Iris pigment epithelial cell (primary cell): ENCODE data around the gene FGF6.
"Not testable (repeated sequence)": the region's sequence is repeated elsewhere in the genome, so short reads cannot be mapped to it uniquely, and the experiment has no call there.

ENCODE experiments used
- DNase-seq: peaks from one replicate; pipeline ENCODE4 v3.0.0-alpha.2; 2011; ENCODE audit warnings: low read depth

The FGF6 gene, protein sequence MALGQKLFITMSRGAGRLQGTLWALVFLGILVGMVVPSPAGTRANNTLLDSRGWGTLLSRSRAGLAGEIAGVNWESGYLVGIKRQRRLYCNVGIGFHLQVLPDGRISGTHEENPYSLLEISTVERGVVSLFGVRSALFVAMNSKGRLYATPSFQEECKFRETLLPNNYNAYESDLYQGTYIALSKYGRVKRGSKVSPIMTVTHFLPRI

DNA sequence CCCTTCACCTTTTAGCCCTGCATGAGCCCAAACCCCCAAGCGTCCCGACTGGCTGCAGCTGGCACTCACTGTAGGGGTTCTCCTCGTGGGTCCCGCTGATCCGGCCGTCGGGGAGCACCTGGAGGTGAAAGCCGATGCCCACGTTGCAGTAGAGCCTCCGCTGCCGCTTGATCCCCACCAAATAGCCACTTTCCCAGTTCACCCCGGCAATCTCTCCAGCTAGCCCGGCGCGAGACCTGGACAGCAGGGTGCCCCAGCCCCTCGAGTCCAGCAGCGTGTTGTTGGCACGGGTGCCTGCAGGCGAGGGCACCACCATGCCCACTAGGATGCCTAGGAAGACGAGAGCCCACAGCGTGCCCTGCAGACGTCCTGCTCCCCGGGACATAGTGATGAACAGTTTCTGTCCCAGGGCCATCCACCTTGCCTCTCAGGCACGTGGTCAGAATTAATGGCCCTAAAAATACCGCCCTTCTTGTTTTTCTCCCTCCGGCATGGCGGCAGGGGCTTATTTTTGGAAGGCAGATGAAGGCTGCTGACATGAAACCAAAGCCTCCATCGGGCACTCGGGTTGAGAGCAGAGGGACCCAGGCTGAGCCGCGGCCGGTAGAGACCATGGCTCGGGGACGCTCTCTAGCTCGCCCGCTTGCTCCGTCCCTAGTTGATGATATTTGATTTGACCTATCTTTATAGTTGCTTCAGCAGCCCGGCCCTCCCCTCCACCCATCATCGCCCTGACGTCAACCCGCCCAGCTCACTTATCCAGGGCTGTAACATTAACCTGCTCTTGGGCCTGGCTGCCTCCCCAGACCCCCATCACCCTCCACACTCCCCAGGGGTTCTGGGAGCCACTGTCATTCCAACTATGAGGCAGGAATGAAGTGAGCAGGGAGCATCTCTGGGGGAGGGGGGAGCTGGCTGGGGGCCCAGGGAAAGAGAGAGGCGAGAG, at the start of gene FGF6:
Gene FGF6 (minus strand): TSS at position 660 of the 946 bp plus-strand sequence. CDS start 245 bp downstream, at position 415.
- no peak for DNase-seq

DNA sequence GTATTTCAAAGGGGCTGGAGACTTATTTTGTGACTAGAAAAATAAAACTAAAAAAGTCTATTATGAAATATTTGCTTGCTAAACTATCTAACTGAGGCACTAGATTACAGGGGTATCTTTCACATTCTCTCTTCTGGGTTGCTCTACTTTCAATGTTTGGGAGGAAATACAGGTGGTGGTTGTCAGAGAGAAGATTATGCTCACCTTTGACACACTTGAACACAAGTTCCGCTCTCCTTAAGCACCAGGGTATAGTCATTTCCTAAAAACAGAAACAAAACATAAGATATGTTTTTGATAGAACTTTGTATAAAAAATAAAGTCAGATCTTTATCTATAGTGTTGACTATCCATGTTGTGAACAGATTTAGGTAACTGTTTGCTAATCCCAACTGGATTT, 45.4 kb upstream of the FGF6 start:
- no peak for DNase-seq

DNA sequence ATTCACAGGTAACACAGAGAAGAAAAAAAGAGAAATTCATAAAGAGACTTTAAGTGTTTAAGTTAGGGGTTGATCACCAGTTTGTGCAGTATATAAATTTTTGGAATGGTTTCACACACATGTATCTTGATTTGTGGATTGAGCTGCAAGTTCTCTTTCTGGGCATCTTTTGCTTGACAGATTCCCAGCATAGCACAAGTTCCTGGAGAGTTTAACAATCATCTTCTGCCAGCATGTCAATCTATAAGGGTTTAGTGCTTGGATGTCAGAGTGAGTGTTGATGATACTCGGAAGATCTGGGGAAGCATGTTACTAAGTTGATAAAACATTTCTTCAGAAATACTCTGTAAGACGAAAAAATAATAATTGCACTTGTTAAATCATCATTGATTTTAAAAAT, 43.9 kb upstream of the FGF6 start:
- DNase-seq = no peak

DNA sequence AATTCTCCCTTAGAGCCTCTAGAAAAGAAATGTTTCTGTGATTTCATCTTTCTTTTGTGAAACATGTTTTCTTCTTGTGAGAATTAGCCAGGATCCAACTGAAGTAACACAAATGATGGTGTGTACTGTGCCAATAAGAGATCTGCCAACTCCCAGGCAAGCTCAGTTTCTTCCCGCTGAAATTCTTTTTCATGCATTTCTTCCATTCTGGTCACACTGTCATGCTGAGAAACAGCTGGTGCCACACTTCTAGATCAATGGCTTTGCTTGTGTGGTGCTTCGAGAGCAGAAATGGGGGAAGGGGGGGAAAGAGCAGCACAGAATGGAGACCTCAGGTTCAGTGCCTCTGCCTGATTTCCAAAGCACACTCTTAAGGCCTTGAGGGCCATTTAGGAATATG, 41.4 kb upstream of the FGF6 start:
- no peak for DNase-seq

DNA sequence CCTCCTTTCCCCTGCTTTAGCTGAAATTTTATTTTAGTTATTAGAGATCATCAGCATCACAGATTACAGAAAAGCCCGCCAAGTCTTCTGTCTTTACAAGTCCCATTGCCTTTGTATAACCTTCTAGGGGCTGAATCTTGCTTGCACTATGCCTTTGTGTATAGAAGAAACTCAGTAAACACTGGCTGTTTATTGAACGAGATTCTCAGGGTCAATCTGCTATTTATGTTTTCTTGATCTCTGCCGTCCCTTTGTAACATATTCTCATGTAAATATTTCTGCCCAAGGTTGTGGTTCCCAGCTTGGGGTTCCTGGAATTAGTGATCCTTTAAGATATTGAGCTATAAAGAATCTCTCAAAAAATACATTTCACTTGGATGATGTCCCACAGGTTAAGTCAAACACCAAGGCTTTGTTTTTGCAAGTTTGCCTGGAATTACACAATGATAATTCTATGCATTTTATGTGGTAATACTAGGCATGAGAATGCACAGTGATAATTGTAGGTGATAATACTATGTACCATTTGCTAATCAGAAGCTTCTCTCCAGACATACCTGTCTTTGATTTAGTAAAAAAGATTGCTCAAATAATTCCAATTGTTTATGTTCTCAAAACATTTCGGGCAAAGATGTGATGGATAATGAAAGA, 40.6 kb upstream of the FGF6 start:
- DNase-seq = no peak

DNA sequence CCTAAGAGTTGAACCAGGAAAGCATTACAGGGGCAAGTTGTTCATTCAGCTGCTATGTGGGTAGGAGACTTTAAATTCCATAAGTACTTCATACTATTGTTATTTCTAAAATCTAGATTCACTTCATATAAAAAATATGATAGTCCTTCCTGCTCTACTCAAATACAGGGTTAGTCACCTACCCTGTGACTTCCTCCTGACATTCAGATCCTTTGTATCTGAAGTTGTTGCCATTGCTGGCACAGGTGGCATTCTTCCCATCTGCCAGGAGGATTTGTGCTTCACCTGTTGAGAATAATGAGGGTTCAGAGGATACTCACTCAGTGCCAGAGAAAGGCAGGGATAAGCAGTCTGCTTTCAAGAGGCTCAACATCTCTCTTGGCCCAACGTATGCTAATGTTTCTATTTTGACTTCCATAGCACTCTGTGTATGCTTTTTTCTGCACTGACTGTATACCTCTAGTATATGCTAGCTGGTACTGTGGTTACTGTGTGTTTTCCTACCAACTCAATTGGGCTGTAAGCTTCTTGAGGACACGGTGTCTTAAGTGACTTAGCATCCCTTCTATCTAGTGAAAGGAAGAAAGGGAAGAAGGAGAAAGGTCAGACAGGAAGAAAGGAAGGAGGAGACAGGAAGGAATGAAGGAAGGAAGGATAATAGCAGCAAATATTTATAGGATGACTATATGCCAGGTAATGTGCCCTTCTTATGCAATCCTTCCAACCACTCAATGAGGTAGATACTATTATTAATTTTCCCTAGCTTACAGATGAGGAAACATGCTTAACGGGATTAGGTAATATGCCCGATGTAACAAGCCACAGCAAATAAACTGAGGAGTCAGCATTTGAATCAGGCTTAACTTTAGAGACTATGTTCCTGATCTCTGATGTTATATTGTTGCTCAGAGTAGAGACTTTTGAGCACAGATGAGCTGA, 38.5 kb upstream of the FGF6 start:
- DNase-seq = peak; percentile 4

DNA sequence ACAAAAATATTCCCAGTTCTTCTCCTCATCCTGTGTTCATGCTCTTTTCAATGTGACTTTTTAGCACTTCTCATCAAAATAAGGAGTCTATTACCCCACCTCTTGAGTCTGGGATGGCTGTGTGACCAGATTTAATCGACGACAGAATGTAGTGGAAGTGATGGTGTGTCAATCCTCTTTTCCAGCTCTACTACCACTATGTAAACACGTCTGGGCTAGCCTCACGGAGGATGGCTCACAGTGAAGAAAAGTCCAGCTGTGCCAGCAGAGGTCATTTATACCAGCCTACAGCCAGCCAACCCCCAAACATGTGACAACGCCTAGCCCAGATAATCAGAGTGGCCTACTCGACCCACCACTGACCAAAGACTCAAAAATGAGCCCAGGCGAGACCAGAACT, 37.3 kb upstream of the FGF6 start:
- no peak for DNase-seq

DNA sequence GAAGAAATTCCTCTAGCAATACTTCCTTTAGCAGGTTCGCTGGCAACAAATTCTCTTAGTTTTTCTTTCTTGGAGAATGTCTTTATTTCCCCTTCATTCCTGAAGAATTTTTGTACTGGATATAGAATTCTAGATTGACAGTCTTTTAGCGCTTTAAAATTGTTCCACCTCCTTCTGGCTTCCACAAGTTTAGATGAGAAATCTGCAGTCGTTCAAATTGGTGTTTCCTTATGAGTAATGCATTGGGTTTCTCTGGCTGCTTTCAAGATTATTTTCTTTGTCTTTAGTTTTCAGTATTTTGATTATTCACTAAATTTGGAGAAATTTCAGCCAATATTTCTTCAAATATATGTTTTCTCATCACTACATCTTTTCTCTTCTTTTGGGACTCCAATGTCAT, 33.3 kb upstream of the FGF6 start:
- DNase-seq = no peak

DNA sequence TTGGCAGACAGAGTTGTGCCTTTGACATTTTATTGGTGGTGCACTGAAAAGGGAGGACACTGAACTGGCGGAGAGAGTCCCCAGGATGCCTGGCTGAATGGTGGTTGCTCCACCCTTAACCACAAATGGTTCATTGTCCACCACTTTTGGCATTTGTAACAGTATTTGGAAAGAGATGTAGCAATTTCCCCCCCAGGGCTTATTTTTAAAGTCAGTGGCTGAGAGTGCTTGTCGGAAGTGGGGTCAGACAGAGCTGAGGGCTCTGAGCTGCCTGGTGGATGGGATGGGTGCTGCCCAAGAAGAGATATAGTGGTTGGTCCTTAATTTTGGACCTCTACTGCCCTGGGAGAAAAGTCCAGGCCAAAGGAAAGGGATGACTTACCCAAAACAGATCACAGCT, 31.5 kb upstream of the FGF6 start:
- no peak for DNase-seq

DNA sequence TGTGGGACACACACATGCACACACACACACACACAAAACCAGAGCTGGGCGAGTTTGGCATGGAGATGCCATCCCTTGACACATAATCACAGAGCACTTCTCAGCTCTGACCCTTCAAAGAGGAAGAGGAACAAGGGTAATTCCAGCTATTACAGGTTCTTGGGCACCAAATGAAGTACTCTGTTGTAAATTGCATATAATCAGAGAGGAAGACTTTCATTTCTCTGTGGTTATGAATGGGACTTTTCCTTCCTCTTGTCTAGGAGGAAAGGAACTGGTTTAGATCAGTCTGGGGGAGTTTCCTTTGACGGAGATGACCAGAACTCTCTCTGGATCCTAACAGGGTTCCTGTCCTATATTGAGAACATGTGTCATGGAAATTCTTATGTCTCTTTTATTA, 26.4 kb upstream of the FGF6 start:
- DNase-seq = no peak

DNA sequence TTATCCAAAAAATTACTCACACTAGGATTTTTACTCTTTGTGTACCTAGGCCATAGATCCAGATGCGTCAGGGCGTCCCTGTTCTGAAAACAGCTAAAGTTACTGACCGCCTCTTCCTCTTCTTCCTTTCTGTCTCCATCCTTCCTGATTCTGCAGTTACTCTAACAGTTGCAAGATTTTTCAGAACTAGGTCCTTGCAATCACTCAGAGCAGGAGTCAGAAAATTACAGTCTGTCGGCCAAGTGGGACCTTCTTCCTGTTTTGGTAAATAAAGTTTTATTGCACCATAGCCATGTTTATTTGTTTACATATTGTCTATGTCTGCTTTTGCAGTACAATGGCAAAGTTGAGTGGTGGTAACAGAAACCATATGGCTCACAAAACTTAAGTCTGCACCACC, 25.6 kb upstream of the FGF6 start:
- no peak for DNase-seq

DNA sequence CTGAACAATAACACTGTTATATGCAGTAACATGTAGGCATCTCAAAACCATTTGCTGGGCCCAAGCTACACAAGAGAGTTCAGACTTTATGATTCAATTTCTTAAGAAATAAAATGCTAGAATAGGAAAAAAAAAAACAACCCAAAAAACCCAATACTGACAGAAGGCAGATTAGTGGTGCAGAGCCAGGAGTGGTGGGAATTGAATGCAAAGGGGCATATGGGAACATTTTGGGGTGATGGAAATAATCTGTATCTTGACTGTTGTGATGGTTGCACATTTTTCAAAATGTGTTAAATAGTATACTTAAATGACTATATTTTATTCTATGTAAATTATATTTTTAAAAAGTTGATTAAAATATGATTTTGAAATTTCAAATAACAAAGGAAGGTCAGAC, 23.4 kb upstream of the FGF6 start:
- DNase-seq = no peak

DNA sequence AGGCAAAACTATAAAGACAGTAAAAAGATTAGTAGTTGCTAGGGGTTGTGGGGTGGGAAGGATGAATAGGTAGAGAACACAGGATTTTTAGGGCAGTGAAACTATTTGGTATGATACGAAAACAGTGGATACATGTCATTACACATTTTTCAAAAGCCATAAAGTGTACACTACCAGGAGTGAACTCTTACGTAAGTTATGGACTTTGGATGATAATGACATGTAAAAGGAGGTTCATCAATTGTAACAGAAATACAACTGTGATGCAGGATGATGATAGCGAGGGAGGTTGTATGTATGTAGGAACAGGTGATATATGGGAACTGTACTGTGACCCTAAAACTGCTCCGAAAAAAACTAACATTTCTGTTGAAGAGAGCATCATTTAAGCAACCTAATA, 15.1 kb upstream of the FGF6 start:
- DNase-seq = no peak

DNA sequence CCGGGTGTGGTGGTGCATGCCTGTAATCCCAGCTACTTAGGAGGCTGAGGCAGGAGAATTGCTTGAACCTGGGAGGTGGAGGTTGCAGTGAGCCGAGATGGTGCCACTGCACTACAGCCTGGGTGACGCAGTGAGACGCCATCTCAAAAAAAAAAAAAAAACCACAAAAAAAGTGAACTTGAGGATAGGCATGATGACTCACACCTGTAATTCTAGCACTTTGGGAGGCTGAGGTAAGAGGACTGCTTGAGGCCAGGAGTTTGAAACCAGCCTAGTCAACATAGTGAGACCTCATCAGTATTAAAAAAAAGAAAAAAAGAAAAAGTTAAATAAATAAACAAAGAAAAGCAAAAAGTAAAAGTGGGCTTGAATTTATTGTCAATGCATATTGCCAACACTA, 10.2 kb upstream of the FGF6 start:
- not testable (repeated sequence) for DNase-seq

DNA sequence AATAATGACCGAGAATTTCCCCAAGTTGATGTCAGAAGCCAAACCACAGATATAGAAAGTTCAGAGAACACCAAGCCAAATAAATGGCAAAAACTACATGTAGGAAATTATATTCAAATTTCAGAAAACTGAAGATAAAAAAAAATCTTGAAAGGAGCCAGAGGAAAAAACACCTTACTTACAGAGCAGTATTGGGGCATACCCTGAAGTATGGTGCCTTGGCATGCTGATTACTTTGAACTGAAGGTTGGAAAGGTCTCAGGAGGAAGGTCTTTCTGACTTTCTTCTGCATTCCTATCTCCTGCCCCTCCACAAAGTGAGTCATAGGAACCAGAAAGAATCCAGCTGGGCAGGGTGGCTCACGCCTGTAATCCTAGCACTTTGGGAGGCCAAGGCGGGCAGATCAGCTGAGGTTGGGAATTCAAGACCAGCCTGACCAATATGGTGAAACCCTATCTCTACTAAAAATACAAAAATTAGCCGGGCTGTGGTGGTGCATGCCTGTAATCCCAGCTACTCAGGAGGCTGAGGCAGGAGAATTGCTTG, 8.8 kb upstream of the FGF6 start:
- DNase-seq = no peak

DNA sequence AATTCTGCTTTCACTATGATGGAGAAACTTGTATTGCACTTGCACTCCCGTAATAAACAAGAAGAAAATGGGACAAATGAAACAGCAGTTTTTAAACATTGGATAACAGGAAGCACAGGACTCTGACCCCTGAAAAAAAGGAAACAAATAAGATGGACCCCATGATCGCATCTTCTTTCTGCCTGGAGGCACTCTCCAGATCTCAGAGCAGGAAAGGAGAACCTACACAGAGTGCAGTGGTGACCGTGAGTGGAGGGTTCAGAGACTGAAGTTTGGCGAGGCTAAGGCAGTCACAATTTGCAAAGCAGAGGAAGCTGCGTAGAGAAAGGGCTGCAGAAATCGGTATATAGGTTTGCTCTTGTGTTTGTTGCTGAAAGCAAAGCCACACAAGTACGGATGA, 6.1 kb upstream of the FGF6 start:
- no peak for DNase-seq

DNA sequence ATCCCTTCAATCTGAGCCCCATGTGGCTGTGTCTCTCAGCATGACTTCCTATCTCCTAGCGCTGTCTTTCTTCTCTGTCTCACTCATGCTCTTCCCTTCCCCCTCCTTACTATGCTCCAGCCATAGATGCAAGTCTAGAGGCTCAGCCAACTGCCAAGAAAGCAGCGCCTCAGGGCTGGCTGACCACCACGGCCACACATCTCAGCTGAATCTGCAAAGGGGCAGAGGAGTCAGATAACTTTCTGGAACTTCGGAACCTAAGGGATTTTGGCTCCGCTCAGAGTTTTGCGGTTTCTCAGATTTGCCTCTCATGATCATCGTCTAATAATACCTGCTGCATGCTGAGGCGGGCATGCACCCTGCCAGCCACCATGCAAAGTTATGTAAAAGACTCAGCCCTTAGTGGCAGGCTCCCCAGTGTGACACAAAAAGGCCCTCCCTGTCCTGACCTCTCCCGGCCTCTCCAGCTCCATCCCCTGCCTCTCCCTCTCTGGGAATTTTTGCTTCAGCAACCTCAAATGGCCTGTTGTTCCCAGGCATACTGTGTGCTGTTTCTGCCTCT, 5.0 kb upstream of the FGF6 start:
- DNase-seq = no peak

DNA sequence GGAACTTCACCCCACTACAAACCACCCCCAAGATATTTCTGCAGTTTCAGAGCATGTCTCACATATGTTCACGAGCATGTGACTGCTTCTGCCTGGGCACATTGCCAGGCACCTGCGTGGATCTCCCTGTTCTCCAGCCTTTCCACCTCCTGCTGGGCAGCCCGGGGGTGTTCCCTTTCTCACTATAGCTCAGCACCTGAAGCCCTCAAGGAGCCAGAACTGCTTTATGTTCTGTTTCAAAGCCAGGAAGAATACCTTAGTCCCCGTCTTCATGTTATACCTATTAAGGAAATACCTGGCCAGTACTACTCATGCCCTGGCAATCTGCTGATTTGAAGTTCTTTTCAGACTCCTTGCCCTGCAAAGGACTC, 4.2 kb upstream of the FGF6 start:
- no peak for DNase-seq

DNA sequence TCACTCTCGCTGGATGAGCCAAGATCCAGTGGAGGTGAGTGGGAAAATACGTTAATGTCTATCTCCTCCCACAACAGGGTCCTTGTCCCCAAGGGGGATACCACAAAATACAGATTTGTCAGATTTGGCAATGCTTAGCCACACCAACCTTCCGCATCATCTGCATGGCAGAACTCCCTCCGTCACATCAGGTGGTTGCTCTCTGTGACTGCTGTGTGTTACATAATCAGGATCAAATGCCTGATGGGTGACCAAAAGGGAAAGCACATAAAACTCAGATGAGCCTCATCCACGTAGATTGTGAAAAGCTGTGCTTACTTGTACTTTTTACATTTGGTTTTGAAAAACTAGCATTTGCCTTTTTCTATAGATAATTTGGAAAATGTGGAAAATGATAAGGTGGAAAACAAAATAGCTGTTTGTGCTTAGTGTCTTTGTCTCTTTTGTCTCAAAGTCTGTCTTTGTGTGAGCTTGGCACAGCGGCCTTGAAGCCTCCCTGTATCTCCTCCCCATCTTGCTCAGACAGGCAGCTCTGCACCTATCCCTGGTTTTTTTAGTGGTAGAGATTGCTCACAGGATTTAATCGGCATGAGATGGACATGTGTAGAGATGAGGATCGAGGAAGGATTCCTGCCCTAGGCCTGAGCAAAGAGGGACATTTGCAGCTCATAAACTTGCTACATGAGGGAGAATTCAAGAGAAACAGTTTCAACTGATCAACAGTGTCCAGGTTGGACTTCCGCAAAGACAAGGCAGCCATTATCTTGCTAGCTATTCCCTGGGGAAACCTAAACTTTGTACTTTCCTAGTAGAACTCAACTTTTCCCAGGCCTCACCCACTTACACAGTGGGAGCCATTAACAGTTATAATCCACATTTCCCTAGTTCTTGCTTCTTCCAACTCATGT, 3.6 kb upstream of the FGF6 start:
- DNase-seq = no peak

DNA sequence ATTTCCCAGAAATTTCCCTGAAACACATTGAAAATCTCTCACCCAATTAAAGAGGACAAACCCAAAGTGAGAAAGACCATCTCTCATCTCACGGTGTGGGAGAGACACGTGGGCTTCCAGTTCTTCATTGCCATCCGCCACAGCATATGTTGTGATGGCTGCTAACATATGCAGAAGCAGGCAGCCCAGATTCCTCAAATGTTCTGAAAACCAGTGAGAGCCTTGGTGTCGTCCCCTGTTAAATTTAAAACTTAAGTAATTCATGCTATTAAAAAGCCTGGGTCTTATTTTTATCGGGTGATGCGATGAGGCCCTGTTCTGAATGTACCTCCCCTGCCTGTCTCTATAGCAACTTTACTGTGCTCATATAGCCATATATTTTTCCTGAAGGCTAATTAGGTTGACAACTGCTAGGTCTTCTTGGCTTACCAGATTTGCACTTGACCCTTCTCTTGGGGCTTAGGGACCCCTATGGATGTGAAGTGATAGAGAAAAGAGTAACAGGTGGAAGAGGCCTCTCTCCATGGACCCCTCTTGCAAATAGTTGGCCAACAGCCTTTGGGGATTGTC, 2.8 kb upstream of the FGF6 start:
- no peak for DNase-seq
